ENCODE results near the gene CLTCL1.
A peak's percentile ranks its signal among the peaks of the same experiment; 100 is the strongest.

The CLTCL1 gene

GRCh38 chr22:19139974-19140373 is 151.5 kb downstream of the CLTCL1 start:
- Mint-ChIP-seq H3K4me3 (no peak overlapping the region), H3K9me3 (no peaks in the 10 kb centered on the region), H3K27ac (no peak overlapping the region), H3K27me3 (no peaks in the 10 kb centered on the region), H3K36me3 (ENCODE audit: insufficient read depth) (peaks cover 63% of the 10 kb centered on the region), H3K4me1 (ENCODE audit: low read depth in 2 of 2) (peaks cover 15 to 21% of the 10 kb centered on the region in 2 donors)
- DNase-seq: no peak
- no peak for ATAC-seq (replicated peaks)

DNA sequence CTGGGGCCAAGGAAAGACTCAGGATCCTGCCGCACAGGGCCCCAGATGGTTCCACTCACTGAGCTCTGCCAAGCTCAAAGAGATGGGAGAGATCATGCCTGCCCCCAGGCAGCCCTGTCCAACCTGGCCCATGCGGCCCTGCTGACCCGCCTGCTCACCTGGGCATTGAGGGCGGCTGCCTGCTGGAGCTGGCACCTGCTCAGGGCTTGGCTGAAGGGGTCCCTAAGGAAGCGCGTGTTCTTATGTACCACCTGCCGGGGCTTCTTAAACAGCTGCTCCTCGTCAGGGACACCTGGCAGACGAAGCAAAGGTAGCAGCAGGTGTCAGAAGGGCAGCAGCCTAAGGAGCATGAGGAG is 152.5 kb downstream of the CLTCL1 start:
- Mint-ChIP-seq H3K27ac (no peak overlapping the region), H3K27me3 (no peaks in the 10 kb centered on the region), H3K4me3 (no peak overlapping the region), H3K36me3 (ENCODE audit: insufficient read depth) (peaks cover 59% of the 10 kb centered on the region), H3K4me1 (ENCODE audit: low read depth in 2 of 2) (peaks cover 6 to 12% of the 10 kb centered on the region in 2 donors), H3K9me3 (no peaks in the 10 kb centered on the region)
- no peak for DNase-seq
- no peak for ATAC-seq (replicated peaks)

DNA sequence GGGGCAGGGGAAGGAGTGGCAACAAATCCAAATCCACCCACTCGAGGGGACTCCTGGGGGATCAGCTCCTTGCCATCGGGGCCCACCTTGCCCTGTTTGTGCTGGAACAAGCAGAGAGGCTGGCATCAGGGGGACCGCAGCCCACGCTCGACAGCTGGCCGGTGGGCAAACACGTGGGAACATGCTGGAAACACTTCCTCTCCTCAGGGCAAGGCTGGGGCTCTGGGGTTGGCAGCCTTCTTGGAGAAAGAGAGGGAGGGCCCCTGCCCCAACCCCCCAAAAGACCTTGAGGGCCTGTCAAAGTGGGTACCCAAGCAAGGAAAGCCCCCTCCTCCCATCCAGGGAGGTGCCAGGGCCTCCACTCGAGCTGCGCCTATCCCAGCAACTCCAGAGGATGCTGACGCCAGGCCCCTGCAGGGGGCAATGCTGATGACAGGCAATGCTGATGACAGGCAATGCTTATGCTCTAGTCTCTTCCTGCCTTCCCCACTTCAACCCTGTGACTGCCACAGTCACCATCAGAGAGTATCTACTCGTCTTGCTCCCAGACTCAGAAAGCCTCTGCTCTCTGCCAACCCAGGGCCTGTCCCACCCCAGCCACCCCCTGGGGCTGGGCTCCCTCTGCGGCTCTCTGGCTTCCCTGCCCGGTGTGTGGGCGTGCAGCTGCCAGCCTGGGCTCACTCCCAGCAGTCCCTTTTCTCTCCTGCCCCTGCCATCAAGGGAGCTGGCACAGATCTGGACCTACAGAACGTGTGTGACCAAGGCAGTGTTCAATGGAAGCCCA is 153.1 kb downstream of the CLTCL1 start:
- no peak for ATAC-seq (replicated peaks)
- Mint-ChIP-seq H3K9me3 (no peaks in the 10 kb centered on the region), H3K4me1 (ENCODE audit: low read depth in 2 of 2) (peaks cover 3 to 10% of the 10 kb centered on the region in 2 donors), H3K36me3 (ENCODE audit: insufficient read depth) (peaks cover 61% of the 10 kb centered on the region), H3K4me3 (no peak overlapping the region), H3K27me3 (no peaks in the 10 kb centered on the region), H3K27ac (no peak overlapping the region)
- no peak for DNase-seq

DNA sequence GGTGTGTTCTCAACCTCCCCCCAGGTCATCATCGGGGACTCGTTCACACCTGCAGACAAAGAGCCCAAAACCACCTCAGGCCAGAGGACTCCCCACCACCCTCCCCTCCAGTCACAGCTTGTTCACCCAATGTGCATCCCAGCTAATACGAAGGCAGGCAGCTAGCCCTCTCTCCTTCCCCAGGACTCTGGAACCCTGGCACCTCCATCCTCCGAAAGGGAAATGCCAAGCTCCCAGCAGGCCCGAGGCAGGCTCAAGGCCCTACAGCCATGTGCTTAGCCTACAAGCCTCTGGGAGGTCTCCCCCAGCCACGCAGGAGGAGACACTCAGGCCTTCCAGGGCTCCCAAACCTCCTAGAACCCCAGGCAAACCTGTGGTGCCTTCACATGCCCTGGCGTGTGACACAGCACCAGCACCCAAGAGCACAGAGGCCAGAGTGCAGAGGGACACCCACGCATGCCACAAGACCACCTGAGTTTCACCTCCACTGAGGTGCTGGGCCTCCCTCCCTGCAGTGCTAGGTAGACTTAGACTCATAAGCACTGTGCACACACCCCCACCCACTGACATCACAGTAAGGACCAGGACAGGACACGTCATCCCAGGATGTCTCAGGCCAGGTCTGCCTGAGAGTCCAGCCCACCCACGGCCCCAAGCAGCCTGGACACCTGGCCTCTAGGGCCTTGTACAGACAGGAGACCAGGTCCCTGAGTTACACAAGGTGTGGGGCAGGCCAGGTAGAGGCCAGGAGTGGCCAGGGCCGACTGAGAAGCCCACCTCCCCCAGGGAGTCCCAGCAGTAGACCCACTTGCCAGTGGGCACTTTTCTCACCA is 153.9 kb downstream of the CLTCL1 start:
- Mint-ChIP-seq H3K4me3 (no peak overlapping the region), H3K4me1 (ENCODE audit: low read depth in 2 of 2) (peaks cover 1 to 10% of the 10 kb centered on the region in 2 donors), H3K27me3 (no peaks in the 10 kb centered on the region), H3K27ac (peak overlapping the region in 1 of 2 donors; percentile 46), H3K9me3 (no peaks in the 10 kb centered on the region), H3K36me3 (ENCODE audit: insufficient read depth) (peaks cover 69% of the 10 kb centered on the region)
- no peak for ATAC-seq (replicated peaks)
- DNase-seq: no peak

GRCh38 chr22:19136915-19137314 is 154.6 kb downstream of the CLTCL1 start:
- H3K36me3 Mint-ChIP-seq (ENCODE audit: insufficient read depth): peaks cover 71% of the 10 kb centered on the region
- no peaks in the 10 kb centered on the region for H3K27me3 Mint-ChIP-seq
- H3K9me3 Mint-ChIP-seq: no peaks in the 10 kb centered on the region
- peak overlapping the region in 1 of 2 donors; percentile 46 for H3K27ac Mint-ChIP-seq
- peaks cover 0 to 6% of the 10 kb centered on the region in 2 donors for H3K4me1 Mint-ChIP-seq (ENCODE audit: low read depth in 2 of 2)
- DNase-seq: no peak
- no peak overlapping the region for H3K4me3 Mint-ChIP-seq
- no peak for ATAC-seq (replicated peaks)

GRCh38 chr22:19134874-19135273 is 156.6 kb downstream of the CLTCL1 start:
- peaks cover 60% of the 10 kb centered on the region for H3K36me3 Mint-ChIP-seq (ENCODE audit: insufficient read depth)
- H3K4me3 Mint-ChIP-seq: no peak overlapping the region
- no peaks in the 10 kb centered on the region for H3K9me3 Mint-ChIP-seq
- ATAC-seq (replicated peaks): no peak
- peaks cover 0 to 6% of the 10 kb centered on the region in 2 donors for H3K4me1 Mint-ChIP-seq (ENCODE audit: low read depth in 2 of 2)
- no peak for DNase-seq
- H3K27ac Mint-ChIP-seq: peak overlapping the region in 1 of 2 donors; percentile 82
- H3K27me3 Mint-ChIP-seq: no peaks in the 10 kb centered on the region

DNA sequence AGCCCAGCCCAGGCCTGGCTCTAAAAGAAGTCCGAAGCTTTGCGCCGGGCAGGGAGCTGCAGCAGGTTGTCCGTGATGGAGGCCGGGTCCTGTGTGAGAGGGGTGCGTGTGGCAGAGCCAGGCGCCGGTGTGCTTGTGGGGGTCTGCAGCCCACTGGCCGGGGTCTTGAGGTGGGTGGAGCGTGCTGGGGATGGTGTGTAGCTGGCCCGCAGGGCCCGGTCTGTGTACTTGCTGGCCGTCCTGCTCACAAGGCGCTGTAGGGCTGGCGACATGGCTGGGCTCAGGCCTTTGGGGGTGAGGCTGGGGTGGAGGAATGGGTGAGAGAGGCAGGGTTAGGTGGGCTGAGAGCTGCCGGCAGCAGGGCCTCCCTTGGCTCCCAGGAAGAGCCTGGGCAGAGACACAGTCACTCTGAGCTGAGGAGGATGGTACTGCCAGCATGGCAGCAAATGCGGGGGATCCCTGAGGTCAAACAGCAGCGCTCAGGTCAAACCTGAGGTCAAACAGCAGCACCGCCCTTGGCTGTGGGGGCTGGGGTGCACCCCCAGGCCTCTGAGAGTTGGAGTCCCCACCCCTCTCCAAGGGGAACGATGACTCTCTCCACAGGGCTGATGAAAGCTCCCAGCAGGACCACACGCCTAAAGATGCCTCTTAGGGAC is 157.2 kb downstream of the CLTCL1 start:
- H3K27me3 Mint-ChIP-seq: no peaks in the 10 kb centered on the region
- H3K4me1 Mint-ChIP-seq (ENCODE audit: low read depth in 2 of 2): peaks cover 0 to 4% of the 10 kb centered on the region in 2 donors
- DNase-seq (no peak), ATAC-seq (replicated peaks) (no peak)
- no peak overlapping the region for H3K4me3 Mint-ChIP-seq
- no peaks in the 10 kb centered on the region for H3K9me3 Mint-ChIP-seq
- no peak overlapping the region for H3K27ac Mint-ChIP-seq
- peaks cover 55% of the 10 kb centered on the region for H3K36me3 Mint-ChIP-seq (ENCODE audit: insufficient read depth)

GRCh38 chr22:19133561-19133960 is 158.0 kb downstream of the CLTCL1 start:
- H3K27ac Mint-ChIP-seq: peak overlapping the region in 1 of 2 donors; percentile 29
- peaks cover 0 to 4% of the 10 kb centered on the region in 2 donors for H3K4me1 Mint-ChIP-seq (ENCODE audit: low read depth in 2 of 2)
- H3K9me3 Mint-ChIP-seq: no peaks in the 10 kb centered on the region
- H3K27me3 Mint-ChIP-seq: no peaks in the 10 kb centered on the region
- H3K4me3 Mint-ChIP-seq: no peak overlapping the region
- no peak for DNase-seq
- peaks cover 49% of the 10 kb centered on the region for H3K36me3 Mint-ChIP-seq (ENCODE audit: insufficient read depth)
- ATAC-seq (replicated peaks): no peak

DNA sequence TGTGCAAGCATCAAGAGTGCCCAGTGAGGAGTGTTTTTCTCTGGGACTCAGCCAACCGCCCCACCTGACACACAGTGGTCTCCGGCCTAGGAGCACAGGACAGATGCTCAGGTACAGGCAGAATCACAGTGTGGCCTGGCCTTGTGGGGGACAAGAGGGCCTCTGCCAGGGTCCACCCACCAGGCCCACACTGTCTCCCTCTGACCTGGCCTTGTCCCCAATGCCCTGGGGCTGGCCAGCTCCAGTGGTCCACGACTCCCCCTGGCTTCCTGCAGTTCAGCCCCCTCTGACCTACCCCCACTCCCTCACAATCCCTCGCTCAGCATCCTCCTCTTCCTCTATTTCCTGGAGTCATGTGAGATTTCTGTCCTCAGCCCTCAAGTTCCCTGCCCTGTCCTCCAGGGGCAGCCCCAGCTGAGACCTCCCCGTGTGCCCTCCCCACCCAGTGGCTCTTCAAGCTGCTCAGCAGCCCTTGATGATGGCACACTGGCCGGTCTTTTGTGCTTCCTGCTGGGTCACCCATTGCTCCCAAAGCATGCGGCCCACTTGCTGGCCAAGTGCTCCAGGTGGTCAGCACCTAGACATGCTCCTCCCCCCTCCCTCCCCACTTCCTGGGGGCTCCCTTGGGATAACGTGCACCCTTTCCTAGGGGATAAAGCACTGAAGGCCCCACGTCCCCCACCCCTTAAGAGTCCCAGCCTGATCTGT is 158.7 kb downstream of the CLTCL1 start:
- peaks cover 0 to 4% of the 10 kb centered on the region in 2 donors for H3K4me1 Mint-ChIP-seq (ENCODE audit: low read depth in 2 of 2)
- H3K9me3 Mint-ChIP-seq: no peaks in the 10 kb centered on the region
- H3K27me3 Mint-ChIP-seq: no peaks in the 10 kb centered on the region
- H3K4me3 Mint-ChIP-seq: peak overlapping the region in 1 of 2 donors; percentile 57
- H3K27ac Mint-ChIP-seq: peak overlapping the region in 1 of 2 donors; percentile 29
- peaks cover 49% of the 10 kb centered on the region for H3K36me3 Mint-ChIP-seq (ENCODE audit: insufficient read depth)
- ATAC-seq (replicated peaks) (no peak), DNase-seq (no peak)

DNA sequence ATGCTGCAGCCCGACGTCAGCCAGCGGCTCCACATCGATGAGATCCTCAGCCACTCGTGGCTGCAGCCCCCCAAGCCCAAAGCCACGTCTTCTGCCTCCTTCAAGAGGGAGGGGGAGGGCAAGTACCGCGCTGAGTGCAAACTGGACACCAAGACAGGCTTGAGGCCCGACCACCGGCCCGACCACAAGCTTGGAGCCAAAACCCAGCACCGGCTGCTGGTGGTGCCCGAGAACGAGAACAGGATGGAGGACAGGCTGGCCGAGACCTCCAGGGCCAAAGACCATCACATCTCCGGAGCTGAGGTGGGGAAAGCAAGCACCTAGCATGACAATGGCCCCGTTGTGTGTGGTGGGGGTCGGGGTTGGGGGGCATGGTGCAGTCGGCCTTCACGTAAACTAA is 159.4 kb downstream of the CLTCL1 start:
- Mint-ChIP-seq H3K4me1 (ENCODE audit: low read depth in 2 of 2) (peaks cover 0 to 4% of the 10 kb centered on the region in 2 donors), H3K36me3 (ENCODE audit: insufficient read depth) (peaks cover 51% of the 10 kb centered on the region), H3K9me3 (no peaks in the 10 kb centered on the region), H3K4me3 (no peak overlapping the region), H3K27ac (no peak overlapping the region), H3K27me3 (no peaks in the 10 kb centered on the region)
- ATAC-seq (replicated peaks): no peak
- DNase-seq: no peak

GRCh38 chr22:19131685-19132015 is 159.9 kb downstream of the CLTCL1 start:
- Mint-ChIP-seq H3K4me1 (ENCODE audit: low read depth in 2 of 2) (peaks cover 0 to 3% of the 10 kb centered on the region in 2 donors), H3K36me3 (ENCODE audit: insufficient read depth) (peaks cover 46% of the 10 kb centered on the region), H3K27ac (no peak overlapping the region), H3K4me3 (no peak overlapping the region), H3K27me3 (no peaks in the 10 kb centered on the region), H3K9me3 (no peaks in the 10 kb centered on the region)
- no peak for DNase-seq
- ATAC-seq (replicated peaks): no peak

GRCh38 chr22:19130959-19131684 is 160.4 kb downstream of the CLTCL1 start, which contains the start of gene TSSK2:
Gene TSSK2 (plus strand): TSS chr22:19131308. CDS start chr22:19131400, 92 bp downstream.
- Mint-ChIP-seq H3K27ac (no peak within 1 kb of the TSS), H3K36me3 (ENCODE audit: insufficient read depth) (peaks cover 41% of the 10 kb centered on the region)

More at GRCh38 chr22:19130959-19131684, 160.4 kb downstream of the CLTCL1 start, which contains the start of gene TSSK2:
- no peaks in the 10 kb centered on the region for H3K9me3 Mint-ChIP-seq
- DNase-seq: no peak
- no peaks in the 10 kb centered on the region for H3K4me1 Mint-ChIP-seq (ENCODE audit: low read depth in 2 of 2)
- H3K27me3 Mint-ChIP-seq: no peaks in the 10 kb centered on the region
- no peak within 1 kb of the TSS for H3K4me3 Mint-ChIP-seq
- ATAC-seq (replicated peaks): no peak

Data from effector memory CD8-positive, alpha-beta T cell (primary cell).